Cardiac muscle cell (in vitro differentiated cells and primary cell): ENCODE measurements around the gene APBA2. TPM values are rescaled to one million over a fixed set of nuclear protein-coding genes. Genes with fewer than 3 reads are reported as not detected.
A peak's percentile ranks its signal among the peaks of the same experiment; 100 is the strongest.
"Not testable (repeated sequence)": the region's sequence is repeated elsewhere in the genome, so short reads cannot be mapped to it uniquely, and the experiment has no call there.

Experiments used
- DNase-seq, 2 donors: peaks; one replicate each; pipeline versions ENCODE4 v3.0.0 to v3.0.0-alpha.2; 2010 to 2017; ENCODE audit warnings: low read depth in 1 of 2, low spot score in 1 of 2
- H3K27ac ChIP-seq: fragments of 200-600 bp; sonication (generic); 2 replicates; pipeline ENCODE4 v1.5.1; 2016
- H3K27me3 ChIP-seq: fragments of 200-600 bp; sonication (generic); 2 replicates; pipeline ENCODE4 v1.6.0; 2016; ENCODE audit warnings: control low read depth
- H3K36me3 ChIP-seq: fragments of 200-600 bp; sonication (generic); 2 replicates; pipeline ENCODE4 v1.5.1; 2016; ENCODE audit warnings: control low read depth
- H3K4me1 ChIP-seq: fragments of 200-600 bp; sonication (generic); 2 replicates; pipeline ENCODE4 v1.8.1; 2017; ENCODE audit warnings: low read depth, mild to moderate bottlenecking, mixed run types
- H3K4me3 ChIP-seq: fragments of 200-600 bp; sonication (generic); 2 replicates; pipeline ENCODE4 v1.5.1; 2016; ENCODE audit warnings: mild to moderate bottlenecking
- H3K9me3 ChIP-seq: fragments of 200-600 bp; sonication (generic); 2 replicates; pipeline ENCODE4 v1.5.1; 2017; ENCODE audit warnings: low read depth, mild to moderate bottlenecking, control low read depth
- CTCF ChIP-seq: IDR thresholded peaks from 2 replicates; pipeline ENCODE4 v1.5.1; 2012; ENCODE audit warnings: low read depth, mild to moderate bottlenecking, low read length
- polyA plus RNA-seq: library from polyadenylated mRNA; unstranded; fragments of >200 nt; fragmentation: Nextera tagmentation; extraction: Ambion mirVana; gene quantifications from 2 replicates; pipeline ENCODE4 v1.2.1, GENCODE V29; 2016
- total RNA-seq: library from RNA; depleted of rRNA; stranded (reverse); fragments of >200 nt; gene quantifications from 2 replicates; pipeline ENCODE4 v1.2.3, GENCODE V29; 2016

Gene APBA2
- total and polyA plus RNA-seq, 2 experiments from 2014 or later: 20.5 to 33.2 TPM

GRCh38 chr15:28861031-28861534, 24.7 kb upstream of the APBA2 start:
- Histone ChIP-seq H3K4me3 (no peak overlapping the region), H3K27ac (no peak overlapping the region), H3K4me1 (no peaks in the 10 kb centered on the region), H3K27me3 (no peaks in the 10 kb centered on the region), H3K36me3 (no peaks in the 10 kb centered on the region), H3K9me3 (no peaks in the 10 kb centered on the region)
- TF ChIP-seq CTCF: no peak
- DNase-seq: peak in 1 of 2 donors; percentile 94

GRCh38 chr15:28861589-28862293, 24.0 kb upstream of the APBA2 start:
- not testable (repeated sequence) for H3K27ac ChIP-seq, H3K27me3 ChIP-seq, H3K4me1 ChIP-seq, DNase-seq, H3K9me3 ChIP-seq, H3K4me3 ChIP-seq, H3K36me3 ChIP-seq

- Histone ChIP-seq H3K9me3 (no peaks in the 10 kb centered on the region), H3K36me3 (no peaks in the 10 kb centered on the region), H3K4me1 (no peaks in the 10 kb centered on the region), H3K27me3 (no peaks in the 10 kb centered on the region), H3K27ac (no peak overlapping the region), H3K4me3 (no peak overlapping the region)
- TF ChIP-seq CTCF: no peak
- no peak for DNase-seq
These were observed 16.9 kb upstream of the APBA2 start for GRCh38 chr15:28868744-28869345.

- no peak for DNase-seq
- Histone ChIP-seq H3K4me1 (no peaks in the 10 kb centered on the region), H3K36me3 (no peaks in the 10 kb centered on the region), H3K9me3 (no peaks in the 10 kb centered on the region), H3K4me3 (no peak overlapping the region), H3K27me3 (no peaks in the 10 kb centered on the region), H3K27ac (no peak overlapping the region)
- TF ChIP-seq CTCF: no peak
These were observed 14.6 kb upstream of the APBA2 start for GRCh38 chr15:28871168-28871567.

- H3K27ac ChIP-seq: no peak overlapping the region
- H3K9me3 ChIP-seq: no peaks in the 10 kb centered on the region
- no peaks in the 10 kb centered on the region for H3K4me1 ChIP-seq
- H3K4me3 ChIP-seq: no peak overlapping the region
- no peak for DNase-seq
- TF ChIP-seq CTCF: no peak
- H3K36me3 ChIP-seq: no peaks in the 10 kb centered on the region
- H3K27me3 ChIP-seq: no peaks in the 10 kb centered on the region
These were observed 12.8 kb upstream of the APBA2 start for GRCh38 chr15:28873006-28873405.

- DNase-seq: no peak
- Histone ChIP-seq H3K4me1 (no peaks in the 10 kb centered on the region), H3K9me3 (no peaks in the 10 kb centered on the region), H3K27ac (no peak overlapping the region), H3K27me3 (no peaks in the 10 kb centered on the region), H3K36me3 (no peaks in the 10 kb centered on the region), H3K4me3 (no peak overlapping the region)
- TF ChIP-seq CTCF: no peak
These were observed 12.1 kb upstream of the APBA2 start for GRCh38 chr15:28873585-28874190.
